GM20431 (cell line): ENCODE measurements around the gene LTBP2.

Source experiments
- in situ Hi-C: fragments of 300-500 bp; cut with MseI, MboI; formaldehyde crosslinking; loops from one replicate; pipeline ENCODE4 v1.15.0; 2020; ENCODE audit warnings: low sequenced_read_pairs; ENCODE audit not compliant: unreplicated experiment

The LTBP2 gene

GRCh38 chr14:74562515-74563232 lies 49.4 kb downstream of the LTBP2 start:
- in situ Hi-C loops: no loop called here

GRCh38 chr14:74558655-74559054 lies 53.4 kb downstream of the LTBP2 start:
- in situ Hi-C loops: no loop called here

GRCh38 chr14:74557691-74558090 lies 54.3 kb downstream of the LTBP2 start:
- in situ Hi-C loops: no loop called here

GRCh38 chr14:74555476-74556050 lies 56.5 kb downstream of the LTBP2 start:
- in situ Hi-C loops: no loop called here

GRCh38 chr14:74554742-74555362 lies 57.2 kb downstream of the LTBP2 start:
- in situ Hi-C loops: no loop called here

- in situ Hi-C loops: no loop called here
Measured at GRCh38 chr14:74552623-74553022, 59.4 kb downstream of the LTBP2 start.

GRCh38 chr14:74551431-74552371 lies 60.3 kb downstream of the LTBP2 start:
- in situ Hi-C loops: no loop called here

- in situ Hi-C loops: no loop called here
Measured at GRCh38 chr14:74551001-74551400, 61.0 kb downstream of the LTBP2 start.

GRCh38 chr14:74550071-74550470 lies 62.0 kb downstream of the LTBP2 start:
- in situ Hi-C loops: no loop called here

GRCh38 chr14:74549588-74549987 lies 62.4 kb downstream of the LTBP2 start:
- in situ Hi-C loops: no loop called here

GRCh38 chr14:74548881-74549280 lies 63.2 kb downstream of the LTBP2 start:
- in situ Hi-C loops: no loop called here

- in situ Hi-C loops: no loop called here
Measured at GRCh38 chr14:74547331-74547927, 64.6 kb downstream of the LTBP2 start.

- in situ Hi-C loops: no loop called here
Measured at GRCh38 chr14:74546416-74546815, 65.6 kb downstream of the LTBP2 start.

- in situ Hi-C loops: no loop called here
Measured at GRCh38 chr14:74545386-74545785, 66.7 kb downstream of the LTBP2 start.

- in situ Hi-C loops: no loop called here
Measured at GRCh38 chr14:74543771-74544438, 68.1 kb downstream of the LTBP2 start.

GRCh38 chr14:74542056-74542685 lies 69.9 kb downstream of the LTBP2 start:
- in situ Hi-C loops: no loop called here

- in situ Hi-C loops: no loop called here
Measured at GRCh38 chr14:74541225-74541624, 70.8 kb downstream of the LTBP2 start.

- in situ Hi-C loops: no loop called here
Measured at GRCh38 chr14:74539503-74539902, 72.5 kb downstream of the LTBP2 start.
